ENCODE measurements around the gene MEF2C. TPM values are rescaled to one million over a fixed set of nuclear protein-coding genes. Genes with fewer than 3 reads are reported as not detected.

Gene MEF2C
- total and polyA plus RNA-seq, 4 donors, result 27.4 to 77.9 (median 46.3) TPM

GRCh38 chr5:88826646-88827585 lies 56.1 kb downstream of the MEF2C start:
- DNase-seq (ENCODE audit: low read depth in 4 of 6, low spot score in 6 of 6), result peak in 2 of 6 donors; percentile 10 to 56
- no peaks in the 10 kb centered on the region for H3K27me3 ChIP-seq (ENCODE audit: control insufficient read depth, insufficient read depth, low read length)
- 55% methylated on average over 2 of the region's 8 CpGs for WGBS (ENCODE audit: insufficient coverage)
- H3K27ac ChIP-seq (ENCODE audit: low read depth, low read length), result peak overlapping the region; percentile 57
- no peaks in the 10 kb centered on the region for H3K36me3 ChIP-seq (ENCODE audit: control insufficient read depth, insufficient read depth, low read length)
- no peak overlapping the region for H3K4me3 ChIP-seq (ENCODE audit: low read depth, low read length)
- H3K9me3 ChIP-seq (ENCODE audit: control insufficient read depth, insufficient read depth, low read length), result no peaks in the 10 kb centered on the region
- no peaks in the 10 kb centered on the region for H3K4me1 ChIP-seq (ENCODE audit: control insufficient read depth, insufficient read depth, low read length)

DNA sequence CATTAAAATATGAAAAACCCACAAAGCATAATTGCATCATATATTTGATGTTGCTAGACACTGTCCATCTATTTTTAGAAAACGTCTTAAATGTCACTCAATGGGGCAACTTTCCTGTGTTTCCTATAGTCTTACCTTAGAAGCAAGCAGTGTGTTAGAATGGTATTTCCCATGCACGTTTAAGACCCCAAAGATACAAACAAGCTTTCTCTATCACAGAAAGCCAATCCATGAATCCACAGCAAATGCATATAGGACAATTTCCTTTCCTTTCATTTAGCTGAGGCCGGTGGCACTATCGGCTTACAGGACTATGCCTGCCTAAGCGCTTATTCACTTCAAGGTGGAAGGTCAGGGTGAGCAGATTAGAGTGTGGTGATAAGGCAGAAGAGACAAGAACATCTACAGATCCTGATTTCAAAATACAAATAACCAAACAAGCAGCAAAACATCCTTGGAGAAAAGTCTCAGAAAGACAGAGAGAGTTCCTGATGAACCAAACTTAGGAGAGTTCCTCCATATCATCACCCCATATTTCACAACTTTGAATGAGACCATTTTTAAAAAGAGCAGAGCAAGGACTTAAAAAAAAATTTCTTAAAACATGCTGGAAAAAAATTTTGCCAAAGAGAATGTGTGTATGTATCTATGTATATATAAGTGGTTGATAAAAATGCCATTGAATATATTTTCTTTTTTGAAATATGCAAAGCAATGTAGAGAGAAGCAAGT lies 57.2 kb downstream of the MEF2C start:
- Histone ChIP-seq H3K27me3 (ENCODE audit: control insufficient read depth, insufficient read depth, low read length) (no peaks in the 10 kb centered on the region), H3K9me3 (ENCODE audit: control insufficient read depth, insufficient read depth, low read length) (no peaks in the 10 kb centered on the region), H3K4me3 (ENCODE audit: low read depth, low read length) (peak overlapping the region; percentile 3), H3K36me3 (ENCODE audit: control insufficient read depth, insufficient read depth, low read length) (no peaks in the 10 kb centered on the region), H3K4me1 (ENCODE audit: control insufficient read depth, insufficient read depth, low read length) (no peaks in the 10 kb centered on the region), H3K27ac (ENCODE audit: low read depth, low read length) (peak overlapping the region; percentile 57)
- no peak for DNase-seq (ENCODE audit: low read depth in 4 of 6, low spot score in 6 of 6)
- WGBS (ENCODE audit: insufficient coverage), result no CpG with 5 or more reads among the region's 5 CpGs

GRCh38 chr5:88824892-88825583 lies 57.9 kb downstream of the MEF2C start:
- H3K27ac ChIP-seq (ENCODE audit: low read depth, low read length), result peak overlapping the region; percentile 36
- no peaks in the 10 kb centered on the region for H3K27me3 ChIP-seq (ENCODE audit: control insufficient read depth, insufficient read depth, low read length)
- no peaks in the 10 kb centered on the region for H3K36me3 ChIP-seq (ENCODE audit: control insufficient read depth, insufficient read depth, low read length)
- no peak overlapping the region for H3K4me3 ChIP-seq (ENCODE audit: low read depth, low read length)
- WGBS (ENCODE audit: insufficient coverage), result no CpG with 5 or more reads among the region's 5 CpGs
- H3K9me3 ChIP-seq (ENCODE audit: control insufficient read depth, insufficient read depth, low read length), result no peaks in the 10 kb centered on the region
- peak in 2 of 6 donors; percentile 55 for DNase-seq (ENCODE audit: low read depth in 4 of 6, low spot score in 6 of 6)
- no peaks in the 10 kb centered on the region for H3K4me1 ChIP-seq (ENCODE audit: control insufficient read depth, insufficient read depth, low read length)

- DNase-seq (ENCODE audit: low read depth in 4 of 6, low spot score in 6 of 6), result no peak
- Histone ChIP-seq H3K9me3 (ENCODE audit: control insufficient read depth, insufficient read depth, low read length) (no peaks in the 10 kb centered on the region), H3K4me3 (ENCODE audit: low read depth, low read length) (no peak overlapping the region), H3K27me3 (ENCODE audit: control insufficient read depth, insufficient read depth, low read length) (no peaks in the 10 kb centered on the region), H3K27ac (ENCODE audit: low read depth, low read length) (no peak overlapping the region), H3K4me1 (ENCODE audit: control insufficient read depth, insufficient read depth, low read length) (no peaks in the 10 kb centered on the region), H3K36me3 (ENCODE audit: control insufficient read depth, insufficient read depth, low read length) (no peaks in the 10 kb centered on the region)
- WGBS (ENCODE audit: insufficient coverage), result no CpG with 5 or more reads among the region's 4 CpGs
Measured at GRCh38 chr5:88824141-88824540, 58.8 kb downstream of the MEF2C start.

DNA sequence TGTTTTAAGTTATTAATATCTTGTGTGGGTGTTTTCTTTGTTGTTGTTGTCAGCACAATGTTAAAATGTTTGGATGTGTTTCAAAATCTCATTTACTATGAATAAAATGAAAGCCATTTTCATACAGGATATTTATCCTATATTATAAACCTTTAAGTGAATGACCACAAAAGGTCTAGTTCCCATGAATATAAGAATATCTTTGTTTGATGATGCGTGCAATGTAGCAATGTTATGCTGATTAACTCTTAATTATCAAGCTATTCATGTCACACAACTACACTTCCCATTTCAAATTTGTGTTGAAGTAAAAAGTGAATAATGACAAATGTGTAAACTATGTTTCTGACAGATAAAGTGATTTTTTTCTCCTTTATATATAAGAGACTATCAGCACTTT lies 59.8 kb downstream of the MEF2C start:
- Histone ChIP-seq H3K4me1 (ENCODE audit: control insufficient read depth, insufficient read depth, low read length) (no peaks in the 10 kb centered on the region), H3K9me3 (ENCODE audit: control insufficient read depth, insufficient read depth, low read length) (no peaks in the 10 kb centered on the region), H3K36me3 (ENCODE audit: control insufficient read depth, insufficient read depth, low read length) (no peaks in the 10 kb centered on the region), H3K27ac (ENCODE audit: low read depth, low read length) (peak overlapping the region; percentile 10), H3K4me3 (ENCODE audit: low read depth, low read length) (no peak overlapping the region), H3K27me3 (ENCODE audit: control insufficient read depth, insufficient read depth, low read length) (no peaks in the 10 kb centered on the region)
- no peak for DNase-seq (ENCODE audit: low read depth in 4 of 6, low spot score in 6 of 6)
- WGBS (ENCODE audit: insufficient coverage), result no CpG with 5 or more reads among the region's 1 CpG

DNA sequence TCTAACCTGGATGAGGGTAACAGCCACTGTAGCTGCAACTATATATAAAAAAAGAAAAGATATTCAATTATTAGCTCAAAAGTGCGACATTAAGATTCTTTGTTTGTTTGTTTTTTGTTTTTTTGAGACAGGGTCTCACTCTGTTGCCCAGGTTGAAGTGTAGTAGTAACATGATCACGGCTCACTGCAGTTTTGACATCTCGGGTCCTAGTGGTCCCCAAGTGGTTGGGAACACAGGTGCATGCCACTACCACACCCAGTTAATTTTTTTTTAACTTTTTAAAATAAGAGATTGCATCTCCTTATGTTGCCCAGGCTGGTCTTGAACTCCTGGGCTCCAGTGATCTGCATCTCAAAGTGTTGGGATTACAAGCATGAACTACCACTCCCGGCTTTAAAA lies 61.8 kb downstream of the MEF2C start:
- WGBS (ENCODE audit: insufficient coverage), result no CpG with 5 or more reads among the region's 4 CpGs
- Histone ChIP-seq H3K4me3 (ENCODE audit: low read depth, low read length) (no peak overlapping the region), H3K4me1 (ENCODE audit: control insufficient read depth, insufficient read depth, low read length) (no peaks in the 10 kb centered on the region)

GRCh38 chr5:88820581-88820980 lies 62.4 kb downstream of the MEF2C start:
- Histone ChIP-seq H3K9me3 (ENCODE audit: control insufficient read depth, insufficient read depth, low read length) (no peaks in the 10 kb centered on the region), H3K4me1 (ENCODE audit: control insufficient read depth, insufficient read depth, low read length) (no peaks in the 10 kb centered on the region), H3K27ac (ENCODE audit: low read depth, low read length) (no peak overlapping the region), H3K27me3 (ENCODE audit: control insufficient read depth, insufficient read depth, low read length) (no peaks in the 10 kb centered on the region), H3K4me3 (ENCODE audit: low read depth, low read length) (no peak overlapping the region), H3K36me3 (ENCODE audit: control insufficient read depth, insufficient read depth, low read length) (no peaks in the 10 kb centered on the region)
- DNase-seq (ENCODE audit: low read depth in 4 of 6, low spot score in 6 of 6), result no peak
- 100% methylated on average over 1 of the region's 2 CpGs for WGBS (ENCODE audit: insufficient coverage)

More for the DNA sequence above, 61.8 kb downstream of the MEF2C start:
- Histone ChIP-seq H3K36me3 (ENCODE audit: control insufficient read depth, insufficient read depth, low read length) (no peaks in the 10 kb centered on the region), H3K27ac (ENCODE audit: low read depth, low read length) (no peak overlapping the region), H3K9me3 (ENCODE audit: control insufficient read depth, insufficient read depth, low read length) (no peaks in the 10 kb centered on the region), H3K27me3 (ENCODE audit: control insufficient read depth, insufficient read depth, low read length) (no peaks in the 10 kb centered on the region)
- DNase-seq (ENCODE audit: low read depth in 4 of 6, low spot score in 6 of 6), result no peak

GRCh38 chr5:88819301-88819999 lies 63.5 kb downstream of the MEF2C start:
- no peaks in the 10 kb centered on the region for H3K4me1 ChIP-seq (ENCODE audit: control insufficient read depth, insufficient read depth, low read length)

DNA sequence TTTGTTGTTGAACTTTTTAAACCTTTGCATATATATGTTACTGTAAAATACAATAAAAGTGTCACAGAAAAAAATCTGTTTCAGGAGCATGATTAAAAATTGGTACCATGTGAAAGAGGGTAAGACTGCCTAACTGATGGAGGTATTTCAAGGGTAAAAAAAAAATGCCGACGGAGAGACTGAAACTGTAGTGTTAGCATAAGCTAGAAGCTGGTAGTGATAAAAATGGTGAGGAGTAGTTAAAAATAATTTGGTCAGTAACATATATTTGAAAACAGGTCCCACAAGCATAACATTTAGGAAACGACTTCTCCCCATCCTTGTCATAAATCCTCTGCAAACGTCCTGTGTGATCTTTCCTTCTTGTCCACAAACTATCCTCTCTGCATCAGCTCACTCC lies 64.7 kb downstream of the MEF2C start:
- H3K36me3 ChIP-seq (ENCODE audit: control insufficient read depth, insufficient read depth, low read length), result no peaks in the 10 kb centered on the region
- H3K4me1 ChIP-seq (ENCODE audit: control insufficient read depth, insufficient read depth, low read length), result no peaks in the 10 kb centered on the region
- WGBS (ENCODE audit: insufficient coverage), result 63% methylated on average over 2 of the region's 4 CpGs
- H3K9me3 ChIP-seq (ENCODE audit: control insufficient read depth, insufficient read depth, low read length), result no peaks in the 10 kb centered on the region
- no peak overlapping the region for H3K27ac ChIP-seq (ENCODE audit: low read depth, low read length)
- no peak overlapping the region for H3K4me3 ChIP-seq (ENCODE audit: low read depth, low read length)
- no peaks in the 10 kb centered on the region for H3K27me3 ChIP-seq (ENCODE audit: control insufficient read depth, insufficient read depth, low read length)
- no peak for DNase-seq (ENCODE audit: low read depth in 4 of 6, low spot score in 6 of 6)

More at GRCh38 chr5:88819301-88819999, 63.5 kb downstream of the MEF2C start:
- H3K27ac ChIP-seq (ENCODE audit: low read depth, low read length), result no peak overlapping the region
- H3K4me3 ChIP-seq (ENCODE audit: low read depth, low read length), result no peak overlapping the region
- H3K36me3 ChIP-seq (ENCODE audit: control insufficient read depth, insufficient read depth, low read length), result no peaks in the 10 kb centered on the region
- DNase-seq (ENCODE audit: low read depth in 4 of 6, low spot score in 6 of 6), result no peak
- WGBS (ENCODE audit: insufficient coverage), result 83% methylated on average over 3 of the region's 5 CpGs
- H3K27me3 ChIP-seq (ENCODE audit: control insufficient read depth, insufficient read depth, low read length), result no peaks in the 10 kb centered on the region
- no peaks in the 10 kb centered on the region for H3K9me3 ChIP-seq (ENCODE audit: control insufficient read depth, insufficient read depth, low read length)
